PC-3 (cell line): ENCODE results near the gene MGLL.

Experiments
- EZH2 ChIP-seq: fragments of 300-600 bp; sonication (generic); IDR thresholded peaks from one replicate; pipeline ENCODE4 v1.6.1; 2017; ENCODE audit warnings: antibody characterized with exemption, mild to moderate bottlenecking, low read length; ENCODE audit not compliant: unreplicated experiment
- EZH2phosphoT487 ChIP-seq: fragments of 300-600 bp; sonication (generic); IDR thresholded peaks from 2 replicates; pipeline ENCODE4 v1.6.1; 2018; ENCODE audit warnings: mild to moderate bottlenecking, antibody characterized with exemption, low read length, borderline replicate concordance
- TF ChIP-seq, protein P1 (sequence below): fragments of 300-600 bp; sonication (generic); conservative IDR thresholded peaks from 2 replicates; pipeline ENCODE4 v1.5.1; 2017; ENCODE audit warnings: antibody characterized with exemption, low read depth, mild to moderate bottlenecking, low read length

DNA sequence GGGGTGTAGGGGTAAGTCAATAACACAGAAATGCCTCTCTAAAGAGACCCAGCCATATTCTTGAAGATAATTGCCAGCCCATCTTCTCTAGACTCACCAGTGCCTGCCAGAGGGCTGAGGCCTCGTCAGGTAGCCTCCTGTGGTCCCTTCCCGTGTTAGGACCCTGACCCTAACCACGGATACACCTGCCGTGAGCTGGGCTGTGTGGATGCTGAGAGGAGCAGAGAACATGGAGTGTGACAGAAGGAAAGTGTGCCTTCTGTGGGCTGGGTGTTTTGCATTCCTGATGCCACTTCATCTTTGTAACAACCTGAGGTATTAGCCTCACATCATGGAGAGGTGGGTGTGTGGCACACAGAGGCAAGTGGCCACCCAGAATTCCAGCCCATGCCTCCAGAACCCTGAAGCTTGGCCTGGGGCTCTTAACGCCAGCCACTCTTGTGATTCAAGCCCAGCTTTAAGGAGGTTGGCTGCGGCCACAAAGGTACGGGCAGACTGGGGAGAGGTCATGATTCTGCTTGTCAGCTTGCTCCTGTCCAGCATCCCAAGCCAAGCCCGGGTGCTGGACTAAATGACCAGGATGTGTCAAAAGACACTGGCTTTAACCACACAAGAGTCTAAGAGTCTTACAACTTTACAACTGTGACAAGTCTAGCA, 170.7 kb downstream of the MGLL start:
- no peak for TF ChIP-seq EZH2
- TF ChIP-seq, protein P1, sequence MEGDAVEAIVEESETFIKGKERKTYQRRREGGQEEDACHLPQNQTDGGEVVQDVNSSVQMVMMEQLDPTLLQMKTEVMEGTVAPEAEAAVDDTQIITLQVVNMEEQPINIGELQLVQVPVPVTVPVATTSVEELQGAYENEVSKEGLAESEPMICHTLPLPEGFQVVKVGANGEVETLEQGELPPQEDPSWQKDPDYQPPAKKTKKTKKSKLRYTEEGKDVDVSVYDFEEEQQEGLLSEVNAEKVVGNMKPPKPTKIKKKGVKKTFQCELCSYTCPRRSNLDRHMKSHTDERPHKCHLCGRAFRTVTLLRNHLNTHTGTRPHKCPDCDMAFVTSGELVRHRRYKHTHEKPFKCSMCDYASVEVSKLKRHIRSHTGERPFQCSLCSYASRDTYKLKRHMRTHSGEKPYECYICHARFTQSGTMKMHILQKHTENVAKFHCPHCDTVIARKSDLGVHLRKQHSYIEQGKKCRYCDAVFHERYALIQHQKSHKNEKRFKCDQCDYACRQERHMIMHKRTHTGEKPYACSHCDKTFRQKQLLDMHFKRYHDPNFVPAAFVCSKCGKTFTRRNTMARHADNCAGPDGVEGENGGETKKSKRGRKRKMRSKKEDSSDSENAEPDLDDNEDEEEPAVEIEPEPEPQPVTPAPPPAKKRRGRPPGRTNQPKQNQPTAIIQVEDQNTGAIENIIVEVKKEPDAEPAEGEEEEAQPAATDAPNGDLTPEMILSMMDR, result no peak
- TF ChIP-seq EZH2phosphoT487, result no peak
